ENCODE data around the gene SERPINA4.

Gene SERPINA4

GRCh38 chr14:94548999-94549985 lies 11.9 kb upstream of the SERPINA4 start:
- no peak overlapping the region for H3K27ac ChIP-seq (ENCODE audit: extremely low read depth, low read depth, low read length)
- POLR2A ChIA-PET: no interaction called here
- TF ChIP-seq CTCF (tag by site-specific recombination; IDR thresholded peaks at IDR 0.05) (peak; percentile 46), ZNF514 (tag by site-specific recombination; IDR thresholded peaks at IDR 0.05) (no peak), ZNF654 (tag by site-specific recombination; IDR thresholded peaks at IDR 0.05; ENCODE audit: low read depth) (peak; percentile 59), OSR2 (tag by site-specific recombination; IDR thresholded peaks at IDR 0.05) (no peak)

GRCh38 chr14:94550041-94550440 lies 11.2 kb upstream of the SERPINA4 start:
- no peaks in the 10 kb centered on the region for H3K4me1 ChIP-seq (ENCODE audit: control insufficient read depth, insufficient read depth, low read length)
- H3K4me3 ChIP-seq (ENCODE audit: low read depth, low read length): no peak overlapping the region
- ChIA-PET POLR2A (no interaction called here), CTCF (interaction anchor here (0.9 to 2.7 kb wide), 6 partner anchors 8 to 127 kb away, joined by 3 to 13 read pairs (median 6); partner anchors contain the start of gene SERPINA4)
- no peaks in the 10 kb centered on the region for H3K9me3 ChIP-seq (ENCODE audit: control insufficient read depth, insufficient read depth, low read depth, low read length)
- TF ChIP-seq HOXC10 (CRISPR knock-in tag; IDR thresholded peaks at IDR 0.05) (no peak), MEIS1 (CRISPR knock-in tag; IDR thresholded peaks at IDR 0.05; ENCODE audit: borderline replicate concordance) (no peak), PRDM2 (tag by site-specific recombination; IDR thresholded peaks at IDR 0.05; ENCODE audit: borderline replicate concordance) (no peak), ZNF37A (tag by site-specific recombination; IDR thresholded peaks at IDR 0.05) (no peak), KLF16 (tag by site-specific recombination; IDR thresholded peaks at IDR 0.05) (no peak), MYNN (tag by site-specific recombination; IDR thresholded peaks at IDR 0.05; ENCODE audit: borderline replicate concordance) (no peak), ZNF132 (tag by site-specific recombination; IDR thresholded peaks at IDR 0.05; ENCODE audit: borderline replicate concordance) (no peak), BCL6B (tag by site-specific recombination; IDR thresholded peaks at IDR 0.05) (no peak), ZFHX2 (tag by site-specific recombination; conservative IDR thresholded peaks at IDR 0.05) (no peak; the same call in 1 of the 2 replicates), ZNF529 (tag by site-specific recombination; IDR thresholded peaks at IDR 0.05; ENCODE audit: insufficient replicate concordance) (no peak), ZNF24 (tag by site-specific recombination; IDR thresholded peaks at IDR 0.05) (no peak), EGR2 (tag by site-specific recombination; IDR thresholded peaks at IDR 0.05; ENCODE audit: low read depth) (no peak), ZNF133 (tag by site-specific recombination; IDR thresholded peaks at IDR 0.05) (no peak)
- H3K27ac ChIP-seq (ENCODE audit: extremely low read depth, low read depth, low read length): no peak overlapping the region
- H3K36me3 ChIP-seq (ENCODE audit: control insufficient read depth in 2 of 2, insufficient read depth in 1 of 2, low read length in 2 of 2): no peaks in the 10 kb centered on the region

More at GRCh38 chr14:94548999-94549985, 11.9 kb upstream of the SERPINA4 start:
- H3K36me3 ChIP-seq (ENCODE audit: control insufficient read depth in 2 of 2, insufficient read depth in 1 of 2, low read length in 2 of 2): no peaks in the 10 kb centered on the region
- CTCF ChIA-PET: interaction anchor here (0.5 to 2.7 kb wide), 24 partner anchors 9 to 715 kb away, joined by 3 to 30 read pairs (median 4); partner anchors contain the start of gene SERPINA4
- H3K9me3 ChIP-seq (ENCODE audit: control insufficient read depth, insufficient read depth, low read depth, low read length): no peaks in the 10 kb centered on the region
- H3K4me3 ChIP-seq (ENCODE audit: low read depth, low read length): no peak overlapping the region
- H3K4me1 ChIP-seq (ENCODE audit: control insufficient read depth, insufficient read depth, low read length): no peaks in the 10 kb centered on the region

Measured in HEK293 (cell line).